ENCODE results near the gene GDPD4. TPM values are rescaled to one million over a fixed set of nuclear protein-coding genes. Genes with fewer than 3 reads are reported as not detected.

GDPD4 gene
- total RNA-seq, 1 donor from 2014 or later = not detected

- Mint-ChIP-seq H3K4me1 (ENCODE audit: unreplicated experiment) (no peaks in the 10 kb centered on the region), H3K27ac (ENCODE audit: unreplicated experiment) (no peak overlapping the region), H3K27me3 (ENCODE audit: unreplicated experiment) (peaks cover 35% of the 10 kb centered on the region), H3K4me3 (ENCODE audit: unreplicated experiment) (no peak overlapping the region), H3K36me3 (ENCODE audit: unreplicated experiment) (no peaks in the 10 kb centered on the region), H3K9me3 (ENCODE audit: unreplicated experiment) (no peaks in the 10 kb centered on the region)
- no peak for TF ChIP-seq CTCF (IDR thresholded peaks at IDR 0.05)
- peak; percentile 69 for DNase-seq (ENCODE audit: extremely low spot score, unreplicated experiment)
These were observed 86.4 kb downstream of the GDPD4 start for GRCh38 chr11:77215106-77215505.

GRCh38 chr11:77214557-77214956 is 86.9 kb downstream of the GDPD4 start:
- Mint-ChIP-seq H3K9me3 (ENCODE audit: unreplicated experiment) (no peaks in the 10 kb centered on the region), H3K4me1 (ENCODE audit: unreplicated experiment) (no peaks in the 10 kb centered on the region), H3K27me3 (ENCODE audit: unreplicated experiment) (peaks cover 29% of the 10 kb centered on the region), H3K27ac (ENCODE audit: unreplicated experiment) (no peak overlapping the region), H3K4me3 (ENCODE audit: unreplicated experiment) (no peak overlapping the region), H3K36me3 (ENCODE audit: unreplicated experiment) (no peaks in the 10 kb centered on the region)
- no peak for TF ChIP-seq CTCF (IDR thresholded peaks at IDR 0.05)
- peak; percentile 73 for DNase-seq (ENCODE audit: extremely low spot score, unreplicated experiment)

DNA sequence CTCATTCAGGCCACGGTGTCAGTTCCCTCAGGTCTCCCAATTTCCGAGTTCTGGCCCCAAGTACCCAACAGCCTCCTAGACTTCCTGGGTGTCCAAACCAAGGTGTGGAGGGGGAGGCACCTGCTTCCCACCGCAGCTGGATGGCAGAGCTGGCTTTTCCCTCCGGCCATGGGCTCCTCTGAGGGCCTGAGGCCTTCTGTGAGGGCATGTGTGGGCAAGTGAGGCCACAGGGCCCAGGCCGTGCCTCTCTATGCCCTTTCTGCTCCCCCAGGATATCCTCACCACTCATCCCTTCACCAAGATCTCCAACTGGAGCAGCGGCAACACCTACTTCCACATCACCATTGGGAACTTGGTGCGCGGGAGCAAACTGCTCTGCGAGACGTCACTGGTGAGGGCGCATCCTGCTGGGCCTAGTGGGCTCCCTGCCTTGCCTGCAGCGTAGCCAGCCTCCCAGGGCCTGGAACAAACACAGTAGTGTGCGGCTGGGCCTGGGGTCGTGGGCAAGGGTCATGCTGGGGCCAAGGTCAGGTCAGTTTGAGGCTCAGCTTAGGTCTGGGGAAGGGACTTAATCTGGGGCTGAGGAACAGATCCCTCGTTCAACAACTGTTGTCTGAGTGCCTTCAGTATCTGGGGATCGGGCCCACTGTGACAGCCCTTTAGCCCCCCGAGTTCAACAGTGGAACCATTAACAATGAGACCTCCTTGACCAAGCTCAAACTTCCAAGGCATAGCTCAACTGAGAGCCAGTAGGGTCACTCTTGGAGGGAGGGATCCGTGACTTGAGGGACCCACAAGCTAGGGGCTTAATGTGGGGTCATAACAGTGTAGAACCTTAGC is 87.7 kb downstream of the GDPD4 start:
- no peak overlapping the region for H3K4me3 Mint-ChIP-seq (ENCODE audit: unreplicated experiment)
- no peaks in the 10 kb centered on the region for H3K4me1 Mint-ChIP-seq (ENCODE audit: unreplicated experiment)
- no peak for TF ChIP-seq CTCF (IDR thresholded peaks at IDR 0.05)
- H3K27ac Mint-ChIP-seq (ENCODE audit: unreplicated experiment) = no peak overlapping the region
- peak; percentile 67 for DNase-seq (ENCODE audit: extremely low spot score, unreplicated experiment)
- H3K36me3 Mint-ChIP-seq (ENCODE audit: unreplicated experiment) = no peaks in the 10 kb centered on the region
- H3K9me3 Mint-ChIP-seq (ENCODE audit: unreplicated experiment) = no peaks in the 10 kb centered on the region
- peaks cover 23% of the 10 kb centered on the region for H3K27me3 Mint-ChIP-seq (ENCODE audit: unreplicated experiment)

DNA sequence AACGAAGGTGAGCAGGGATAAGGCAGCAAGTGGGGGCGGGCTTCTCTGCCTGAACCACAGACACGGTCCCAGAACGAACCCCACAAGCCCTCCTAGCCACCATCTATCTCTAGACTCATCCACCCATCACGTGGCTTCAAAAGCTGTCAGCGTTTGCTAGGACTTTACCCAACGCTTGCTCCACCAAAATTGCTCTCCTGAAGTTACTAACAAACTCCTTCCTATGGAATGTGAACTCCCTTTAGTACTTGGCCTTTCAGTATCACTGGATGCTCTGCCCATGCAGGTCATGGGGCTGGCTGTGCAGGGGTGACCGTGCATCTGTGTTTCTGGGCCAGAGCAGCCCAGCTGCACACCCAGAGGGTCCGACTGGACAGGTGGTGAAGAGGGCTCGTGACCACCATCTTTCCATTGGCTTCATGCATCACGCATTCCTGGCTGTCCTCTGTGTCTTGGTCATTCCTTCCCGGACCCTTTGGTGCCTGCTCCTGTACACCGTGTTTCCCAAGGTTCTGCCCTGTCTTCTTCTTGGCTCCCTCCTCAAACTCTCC is 88.4 kb downstream of the GDPD4 start:
- H3K9me3 Mint-ChIP-seq (ENCODE audit: unreplicated experiment) = no peaks in the 10 kb centered on the region
- H3K27ac Mint-ChIP-seq (ENCODE audit: unreplicated experiment) = no peak overlapping the region
- no peak for TF ChIP-seq CTCF (IDR thresholded peaks at IDR 0.05)
- no peaks in the 10 kb centered on the region for H3K4me1 Mint-ChIP-seq (ENCODE audit: unreplicated experiment)
- no peak for DNase-seq (ENCODE audit: extremely low spot score, unreplicated experiment)
- H3K36me3 Mint-ChIP-seq (ENCODE audit: unreplicated experiment) = no peaks in the 10 kb centered on the region
- peaks cover 23% of the 10 kb centered on the region for H3K27me3 Mint-ChIP-seq (ENCODE audit: unreplicated experiment)
- no peak overlapping the region for H3K4me3 Mint-ChIP-seq (ENCODE audit: unreplicated experiment)

GRCh38 chr11:77212314-77213007 is 89.0 kb downstream of the GDPD4 start:
- H3K4me3 Mint-ChIP-seq (ENCODE audit: unreplicated experiment) = no peak overlapping the region
- no peak for TF ChIP-seq CTCF (IDR thresholded peaks at IDR 0.05)
- no peak overlapping the region for H3K27ac Mint-ChIP-seq (ENCODE audit: unreplicated experiment)
- no peaks in the 10 kb centered on the region for H3K9me3 Mint-ChIP-seq (ENCODE audit: unreplicated experiment)
- H3K4me1 Mint-ChIP-seq (ENCODE audit: unreplicated experiment) = no peaks in the 10 kb centered on the region
- no peaks in the 10 kb centered on the region for H3K36me3 Mint-ChIP-seq (ENCODE audit: unreplicated experiment)
- peaks cover 21% of the 10 kb centered on the region for H3K27me3 Mint-ChIP-seq (ENCODE audit: unreplicated experiment)
- peak; percentile 69 for DNase-seq (ENCODE audit: extremely low spot score, unreplicated experiment)
